ENCODE measurements around the gene CDK19. TPM values are rescaled to one million over a fixed set of nuclear protein-coding genes. Genes with fewer than 3 reads are reported as not detected.

CDK19 gene
- total RNA-seq, 1 experiment from 2014 or later = 7.0 TPM

GRCh38 chr6:110682460-110682853 is 132.8 kb downstream of the CDK19 start:
- H3K36me3 Mint-ChIP-seq (ENCODE audit: insufficient read depth in 1 of 3, low read depth in 3 of 3) = no peaks in the 10 kb centered on the region
- H3K9me3 ChIP-seq (ENCODE audit: control insufficient read depth, low read depth, low read length) = no peaks in the 10 kb centered on the region
- WGBS (ENCODE audit: extremely low coverage, insufficient read length, low lambda C conversion rate) = no CpG with 5 or more reads among the region's 1 CpG

More at GRCh38 chr6:110682460-110682853, 132.8 kb downstream of the CDK19 start:
- peak; percentile 41 for DNase-seq
- H3K4me2 ChIP-seq (ENCODE audit: insufficient read depth, insufficient read length, low read length) = no peak overlapping the region
- Mint-ChIP-seq H3K9me3 (no peaks in the 10 kb centered on the region), H3K27me3 (ENCODE audit: low read depth) (no peaks in the 10 kb centered on the region), H3K4me3 (no peak overlapping the region), H3K4me1 (peaks cover 0 to 5% of the 10 kb centered on the region in 2 experiments; a peak in 2 of 4 replicates), H3K27ac (no peak overlapping the region)
- TF ChIP-seq CTCF (conservative IDR thresholded peaks at IDR 0.05) = peak; percentile 77
- no peak overlapping the region for H2BK120ac ChIP-seq (ENCODE audit: low read depth, low read length, poor library complexity, severe bottlenecking)
- H4K8ac ChIP-seq (replicated peaks; ENCODE audit: insufficient read length, low read depth, low read length) = no peak overlapping the region
- no peak overlapping the region for H3T11ph ChIP-seq (ENCODE audit: low read length)
- no peak overlapping the region for H2BK12ac ChIP-seq (ENCODE audit: insufficient read length, low read depth, low read length)
- H4K91ac ChIP-seq (ENCODE audit: insufficient read length, low read depth, low read length) = no peak overlapping the region
- H4K5ac ChIP-seq (ENCODE audit: insufficient read length, low read depth, low read length) = no peak overlapping the region
- no peaks in the 10 kb centered on the region for H4K20me1 ChIP-seq (ENCODE audit: control insufficient read depth, insufficient read depth, insufficient read length)
- no peak overlapping the region for H2AK5ac ChIP-seq (ENCODE audit: insufficient read length, low read length)
- H3K18ac ChIP-seq (ENCODE audit: insufficient read length, low read depth, low read length) = no peak overlapping the region
- H3K79me2 ChIP-seq (ENCODE audit: insufficient read depth, low read length) = no peaks in the 10 kb centered on the region
- no peak overlapping the region for H3K9ac ChIP-seq (ENCODE audit: extremely low read depth, insufficient read length, low read length)
- H3K23me2 ChIP-seq (ENCODE audit: insufficient read length, low read depth, low read length, poor library complexity, severe bottlenecking) = no peaks in the 10 kb centered on the region
- no peak overlapping the region for H3K14ac ChIP-seq (ENCODE audit: insufficient read depth, low read length)
- H2AFZ ChIP-seq (ENCODE audit: low read length) = no peak overlapping the region
- H2BK15ac ChIP-seq (ENCODE audit: low read depth, low read length) = no peak overlapping the region
- no peak overlapping the region for H3K23ac ChIP-seq (ENCODE audit: insufficient read length, low read depth, low read length)
- H3K79me1 ChIP-seq (ENCODE audit: insufficient read depth, low read depth, low read length, poor library complexity, severe bottlenecking) = no peaks in the 10 kb centered on the region
- no peak overlapping the region for H2BK5ac ChIP-seq (ENCODE audit: insufficient read length, low read length)
- no peak overlapping the region for H3K56ac ChIP-seq (ENCODE audit: insufficient read length, low read depth, low read length)
- H3K27ac ChIP-seq (ENCODE audit: insufficient read length, low read depth, low read length) = no peak overlapping the region
- H3K4me1 ChIP-seq (ENCODE audit: insufficient read depth, low read length) = no peaks in the 10 kb centered on the region
- H3K27me3 ChIP-seq (ENCODE audit: insufficient read depth, low read length) = no peaks in the 10 kb centered on the region
- no peak overlapping the region for H3K4ac ChIP-seq (ENCODE audit: low read depth, low read length)
- no peak overlapping the region for H2BK20ac ChIP-seq (ENCODE audit: low read depth, low read length, poor library complexity, severe bottlenecking)

Data from H9 (cell line).